Activated T-helper 1 cell treated with anti-CD3 and anti-CD28 coated beads, Interleukin-12 subunit alpha, Interleukin-12 subunit beta, Interleukin-2, Interleukin-4 antibody, amounts not matched to agents 30 ng/mL and 10 ng/mL and 1 ng/mL, durations not matched to agents 14 hours and 24 hours and 36 hours (primary cell): Measurements from ENCODE around the gene LRRFIP1. TPM values are rescaled to one million over a fixed set of nuclear protein-coding genes. Genes with fewer than 3 reads are reported as not detected.

ENCODE experiments used
- DNase-seq: peaks from one replicate; pipeline ENCODE4 v3.0.0; 2021; ENCODE audit warnings: low spot score
- H3K27ac Mint-ChIP-seq: one replicate; pipeline ENCODE4 v1.8.0; 2021; ENCODE audit warnings: mild to moderate bottlenecking, mixed read lengths
- H3K27me3 Mint-ChIP-seq: one replicate; pipeline ENCODE4 v1.8.0; 2022; ENCODE audit warnings: mild to moderate bottlenecking, moderate library complexity, mixed read lengths; ENCODE audit not compliant: insufficient read depth
- H3K36me3 Mint-ChIP-seq: one replicate; pipeline ENCODE4 v1.8.0; 2021; ENCODE audit warnings: low read depth, mixed read lengths
- H3K4me1 Mint-ChIP-seq: one replicate; pipeline ENCODE4 v1.8.0; 2021; ENCODE audit warnings: low read depth, mixed read lengths
- H3K4me3 Mint-ChIP-seq: one replicate; pipeline ENCODE4 v1.8.0; 2021; ENCODE audit warnings: mild to moderate bottlenecking, moderate library complexity, mixed read lengths
- H3K9me3 Mint-ChIP-seq: one replicate; pipeline ENCODE4 v1.8.0; 2021; ENCODE audit warnings: mixed read lengths
- intact Hi-C: fragments of 100-400 bp; cut with micrococcal nuclease; formaldehyde crosslinking; loops from one replicate; pipeline ENCODE4 v1.15.1; 2024
- total RNA-seq: library from RNA; stranded (reverse); gene quantifications from 2 replicates; pipeline ENCODE4 v1.2.3, GENCODE V29; 2022

LRRFIP1 gene
- total RNA-seq, 1 donor from 2014 or later, result 212 TPM

DNA sequence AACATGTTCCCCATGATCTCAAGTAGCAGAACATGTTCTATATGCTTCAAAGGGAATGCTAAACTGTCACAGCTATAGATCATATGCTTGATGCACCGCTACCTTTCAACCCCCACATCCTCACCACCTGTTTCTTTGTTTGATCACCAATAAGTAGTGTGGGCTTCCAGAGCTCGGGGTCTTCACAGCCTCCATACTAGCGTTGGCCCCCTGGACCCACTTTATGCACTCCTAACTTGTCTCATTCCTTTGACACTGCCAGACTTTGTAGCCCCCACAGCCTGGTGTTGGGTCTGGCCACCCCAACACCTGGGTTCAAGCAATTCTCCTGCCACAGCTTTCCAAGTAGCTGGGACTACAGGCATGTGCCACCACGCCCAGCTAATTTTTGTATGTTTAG, 159.5 kb downstream of the LRRFIP1 start:
- H3K27ac Mint-ChIP-seq, result no peak overlapping the region
- intact Hi-C loops, result no loop called here
- H3K4me1 Mint-ChIP-seq, result no peaks in the 10 kb centered on the region
- no peak overlapping the region for H3K4me3 Mint-ChIP-seq
- DNase-seq, result no peak
- H3K36me3 Mint-ChIP-seq, result peaks cover 47% of the 10 kb centered on the region
- H3K9me3 Mint-ChIP-seq, result peaks cover 9% of the 10 kb centered on the region
- H3K27me3 Mint-ChIP-seq, result no peaks in the 10 kb centered on the region

DNA sequence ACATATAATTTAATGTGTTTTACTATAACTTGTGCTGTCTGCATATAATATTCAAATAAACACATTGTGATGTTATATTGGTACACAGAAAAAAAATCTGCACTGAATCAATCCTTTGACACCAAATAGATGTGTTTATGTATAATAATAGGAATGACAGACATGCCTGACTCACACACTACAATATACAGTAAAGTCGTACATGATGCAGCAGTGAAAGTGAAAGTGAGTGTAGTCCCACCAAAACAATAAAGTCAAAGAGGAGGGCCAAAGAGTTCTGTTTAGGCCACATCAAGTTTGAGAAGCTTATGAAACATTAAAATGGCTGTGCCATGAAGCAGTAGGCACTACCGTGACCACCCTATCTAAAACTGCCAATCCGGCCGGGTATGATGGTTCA, 163.0 kb downstream of the LRRFIP1 start:
- Mint-ChIP-seq H3K27ac (no peak overlapping the region), H3K9me3 (peaks cover 9% of the 10 kb centered on the region), H3K36me3 (peaks cover 23% of the 10 kb centered on the region), H3K27me3 (no peaks in the 10 kb centered on the region), H3K4me3 (no peak overlapping the region), H3K4me1 (no peaks in the 10 kb centered on the region)
- no peak for DNase-seq
- intact Hi-C loops, result no loop called here

DNA sequence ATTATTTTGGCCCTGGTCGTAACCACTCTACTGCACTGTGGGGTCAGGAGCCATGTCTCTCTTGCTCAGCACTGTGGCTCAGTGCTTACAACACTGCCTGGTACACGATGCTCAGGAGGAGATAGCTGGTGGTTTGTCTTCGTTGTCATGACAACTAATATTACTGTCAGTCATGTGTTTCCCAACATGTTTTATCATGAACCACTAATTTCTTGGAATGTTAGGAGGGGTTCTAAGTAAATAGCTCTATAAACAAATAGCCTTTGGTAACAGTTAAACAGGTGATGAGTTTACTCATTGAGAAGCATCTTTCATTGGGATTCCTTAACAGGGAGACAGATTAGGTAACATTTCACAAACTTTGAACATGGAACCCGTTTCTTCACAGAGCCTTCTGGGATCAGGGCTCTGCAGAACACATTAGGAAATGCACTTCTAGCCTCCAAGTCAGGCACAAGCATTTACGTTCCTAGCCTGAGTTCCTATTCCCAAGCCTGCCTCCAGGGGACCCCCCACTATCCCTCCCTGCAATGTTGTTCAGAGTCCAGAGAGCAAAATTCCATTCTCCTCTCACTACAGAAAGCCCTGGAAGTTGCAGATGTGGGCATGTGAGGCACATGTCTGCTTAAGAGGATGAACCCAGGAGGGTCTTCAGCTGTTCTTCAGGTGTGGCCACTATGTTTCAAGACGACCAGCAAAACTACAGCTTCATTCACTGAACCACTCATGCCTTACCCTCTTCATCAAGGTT, 164.8 kb downstream of the LRRFIP1 start:
- no peaks in the 10 kb centered on the region for H3K27me3 Mint-ChIP-seq
- peaks cover 11% of the 10 kb centered on the region for H3K36me3 Mint-ChIP-seq
- no peaks in the 10 kb centered on the region for H3K4me1 Mint-ChIP-seq
- no peak for DNase-seq
- no peak overlapping the region for H3K27ac Mint-ChIP-seq
- intact Hi-C loops, result no loop called here
- H3K9me3 Mint-ChIP-seq, result peaks cover under 1% of the 10 kb centered on the region
- H3K4me3 Mint-ChIP-seq, result no peak overlapping the region

DNA sequence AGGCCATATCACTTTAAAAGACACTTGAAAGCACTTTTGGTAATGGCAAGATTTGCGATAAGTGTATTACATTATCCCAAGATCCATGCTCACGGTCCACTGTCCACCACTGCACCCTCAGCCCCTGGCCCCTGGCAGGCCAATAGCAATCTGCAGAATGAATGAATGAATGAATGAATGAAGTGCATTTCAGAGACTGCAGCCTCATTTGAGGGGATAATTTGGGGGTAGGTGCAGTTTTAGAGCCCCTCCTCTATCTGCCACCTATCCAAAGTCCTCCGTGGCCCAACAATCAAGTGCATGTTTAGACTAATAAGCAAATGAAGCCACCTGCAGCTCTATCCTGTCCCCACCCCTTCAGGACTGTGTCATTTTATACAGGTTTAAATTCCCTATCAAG, 169.9 kb downstream of the LRRFIP1 start:
- H3K4me1 Mint-ChIP-seq, result no peaks in the 10 kb centered on the region
- no peaks in the 10 kb centered on the region for H3K9me3 Mint-ChIP-seq
- no peaks in the 10 kb centered on the region for H3K27me3 Mint-ChIP-seq
- intact Hi-C loops, result no loop called here
- no peak for DNase-seq
- peaks cover 5% of the 10 kb centered on the region for H3K36me3 Mint-ChIP-seq
- no peak overlapping the region for H3K27ac Mint-ChIP-seq
- H3K4me3 Mint-ChIP-seq, result no peak overlapping the region

DNA sequence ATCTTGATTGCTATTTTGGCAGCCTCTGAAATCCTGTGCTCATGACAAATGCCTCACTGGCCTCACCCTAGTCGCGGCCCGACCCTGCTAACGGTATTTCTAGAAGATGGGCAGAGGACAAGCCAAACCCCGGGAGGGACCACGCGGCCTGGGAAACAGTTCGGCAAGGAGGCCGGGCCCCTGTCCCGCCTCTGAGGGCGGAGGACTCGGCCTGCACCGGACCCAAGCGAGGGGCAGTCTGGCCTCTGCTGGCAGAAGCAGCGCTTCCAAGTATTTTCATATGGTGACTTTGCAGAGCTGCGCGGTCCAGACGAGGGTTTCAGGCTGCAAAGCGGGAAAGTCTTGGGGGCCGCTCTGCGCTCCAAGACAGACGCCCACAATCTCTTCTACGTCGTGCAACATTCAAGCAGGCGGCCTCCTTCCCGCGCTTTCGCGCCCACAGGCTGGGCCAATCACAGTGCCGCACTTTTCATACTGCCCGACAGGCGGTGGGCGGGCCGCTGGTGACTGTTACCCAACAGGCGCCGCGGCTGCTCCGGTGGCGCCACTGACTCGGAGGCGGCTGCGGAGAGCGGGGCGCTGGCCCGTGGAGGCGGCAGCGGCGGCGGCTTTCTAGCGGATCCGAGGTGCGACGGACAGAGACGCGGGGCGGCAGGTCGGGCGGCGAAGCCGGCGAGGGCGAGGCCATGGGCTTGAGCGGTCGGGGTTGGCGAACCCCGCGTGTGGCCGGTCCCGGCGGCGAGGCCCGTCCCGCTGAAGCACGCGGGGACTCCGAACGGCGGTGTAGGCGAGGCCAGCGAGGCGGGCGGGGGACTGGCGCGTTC, 171.1 kb downstream of the LRRFIP1 start, which contains the start of gene RBM44:
Gene RBM44, plus strand, starts transcription at position 544 of the 824 bp plus-strand sequence. CDS start 14,831 bp downstream, outside the sequence.
- no peak within 1 kb of the TSS for H3K4me3 Mint-ChIP-seq
- H3K27me3 Mint-ChIP-seq, result no peaks in the 10 kb centered on the region
- no peaks in the 10 kb centered on the region for H3K9me3 Mint-ChIP-seq
- intact Hi-C loops, result no loop called here
- H3K36me3 Mint-ChIP-seq, result peaks cover 5% of the 10 kb centered on the region
- no peak for DNase-seq
- H3K27ac Mint-ChIP-seq, result no peak within 1 kb of the TSS
- H3K4me1 Mint-ChIP-seq, result no peaks in the 10 kb centered on the region

DNA sequence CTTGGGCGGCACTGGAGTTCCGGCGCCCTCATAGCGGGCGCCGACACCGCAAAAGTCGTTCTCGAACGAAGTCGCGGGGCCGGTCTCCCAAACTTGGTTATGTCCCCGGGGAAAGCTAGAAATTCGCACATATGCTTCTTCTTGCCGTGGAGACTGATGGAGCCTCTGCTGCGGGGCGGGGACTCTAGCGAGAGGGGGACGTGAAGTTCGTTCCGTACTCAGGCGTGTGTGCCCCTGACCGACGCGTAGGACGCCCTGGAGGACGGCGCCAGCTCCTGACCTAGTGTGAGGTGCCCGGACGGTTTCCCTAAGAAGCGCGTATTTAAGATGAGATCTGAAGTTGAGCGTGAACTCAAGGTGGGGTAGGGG, 171.7 kb downstream of the LRRFIP1 start:
- no peaks in the 10 kb centered on the region for H3K9me3 Mint-ChIP-seq
- H3K4me1 Mint-ChIP-seq, result no peaks in the 10 kb centered on the region
- no peak overlapping the region for H3K4me3 Mint-ChIP-seq
- DNase-seq, result no peak
- H3K27ac Mint-ChIP-seq, result no peak overlapping the region
- H3K36me3 Mint-ChIP-seq, result peaks cover 5% of the 10 kb centered on the region
- H3K27me3 Mint-ChIP-seq, result no peaks in the 10 kb centered on the region
- intact Hi-C loops, result no loop called here

DNA sequence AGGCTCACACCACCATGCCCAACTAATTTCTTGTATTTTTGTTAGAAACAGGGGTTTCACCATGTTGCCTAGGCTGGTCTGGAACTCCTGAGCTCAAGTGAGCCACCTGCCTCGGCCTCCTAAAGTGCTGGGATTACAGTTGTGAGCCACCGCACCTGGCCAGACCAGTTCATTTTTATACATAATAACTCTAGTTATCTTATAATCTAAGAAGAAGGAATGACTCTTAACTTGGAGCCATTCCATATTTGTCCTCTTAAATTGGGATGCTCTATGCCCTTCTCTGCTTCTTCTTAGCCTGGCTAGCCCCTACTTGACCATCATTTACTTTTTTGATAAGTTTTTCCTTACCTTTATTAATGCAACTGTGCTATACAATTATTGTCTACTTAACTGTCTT, 174.1 kb downstream of the LRRFIP1 start:
- Mint-ChIP-seq H3K27me3 (peaks cover 5% of the 10 kb centered on the region), H3K4me3 (no peak overlapping the region), H3K36me3 (peaks cover 5% of the 10 kb centered on the region), H3K9me3 (no peaks in the 10 kb centered on the region), H3K27ac (no peak overlapping the region), H3K4me1 (no peaks in the 10 kb centered on the region)
- intact Hi-C loops, result no loop called here
- DNase-seq, result no peak

DNA sequence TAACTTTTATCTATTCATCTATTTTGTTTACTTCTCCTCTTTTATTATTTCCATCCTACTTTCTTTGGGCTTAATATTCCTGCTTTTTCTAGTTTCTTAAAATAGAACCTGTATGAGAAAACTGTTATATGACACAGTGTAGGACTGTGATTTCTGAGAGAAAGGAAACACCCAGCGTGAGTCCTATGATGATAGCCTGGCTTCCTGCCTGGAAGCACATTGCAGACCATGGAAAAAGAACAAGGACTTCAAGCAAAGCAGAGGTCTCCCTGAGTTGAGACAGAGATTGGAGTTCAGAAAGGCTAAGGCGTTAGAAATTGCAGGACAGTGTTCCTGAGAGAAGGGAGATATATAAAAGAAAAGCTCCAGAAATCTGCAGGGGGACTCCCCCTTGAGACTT, 178.9 kb downstream of the LRRFIP1 start:
- Mint-ChIP-seq H3K27me3 (peaks cover 20% of the 10 kb centered on the region), H3K4me1 (no peaks in the 10 kb centered on the region), H3K36me3 (no peaks in the 10 kb centered on the region), H3K9me3 (no peaks in the 10 kb centered on the region), H3K4me3 (no peak overlapping the region), H3K27ac (no peak overlapping the region)
- intact Hi-C loops, result no loop called here
- no peak for DNase-seq

DNA sequence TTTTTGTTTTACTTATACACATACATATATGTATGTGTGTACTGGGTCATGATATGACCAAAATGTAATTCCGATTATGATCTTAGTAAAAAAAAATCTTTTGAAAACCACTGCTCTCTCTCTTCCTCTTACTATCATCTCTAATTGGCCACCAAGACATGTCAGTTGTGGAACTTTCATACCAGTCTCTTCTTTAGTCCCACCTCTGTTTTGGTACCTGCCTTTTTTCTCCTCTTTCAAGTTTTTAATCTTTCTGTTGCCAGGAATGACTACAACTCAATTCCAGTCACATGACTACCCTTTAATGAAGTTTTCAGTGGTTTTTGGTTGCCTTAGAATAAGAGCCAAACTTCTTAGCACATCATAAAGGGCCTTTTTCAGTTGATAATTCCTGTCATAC, 188.2 kb downstream of the LRRFIP1 start:
- peaks cover 3% of the 10 kb centered on the region for H3K27me3 Mint-ChIP-seq
- no peak for DNase-seq
- H3K27ac Mint-ChIP-seq, result no peak overlapping the region
- no peaks in the 10 kb centered on the region for H3K4me1 Mint-ChIP-seq
- no peaks in the 10 kb centered on the region for H3K36me3 Mint-ChIP-seq
- H3K4me3 Mint-ChIP-seq, result no peak overlapping the region
- no peaks in the 10 kb centered on the region for H3K9me3 Mint-ChIP-seq
- intact Hi-C loops, result no loop called here

DNA sequence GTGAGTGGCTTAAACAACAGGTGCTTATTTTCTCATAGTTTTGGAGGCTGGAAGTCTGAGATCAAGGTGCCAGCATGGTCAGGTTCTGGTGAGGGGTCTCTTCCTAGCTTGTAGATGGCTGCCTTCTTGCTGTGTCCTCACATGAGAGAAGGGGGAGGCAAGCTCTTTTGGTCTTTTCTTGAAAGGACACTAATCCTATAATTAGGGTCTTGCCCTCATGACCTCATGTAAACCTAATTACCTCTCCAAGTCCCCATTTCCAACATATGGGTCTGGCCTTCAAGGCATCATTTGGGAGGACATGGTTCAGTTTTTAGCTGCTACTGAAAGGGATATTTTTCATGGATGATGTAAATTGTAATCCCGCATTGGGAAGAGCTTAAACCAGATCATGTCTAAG, 189.1 kb downstream of the LRRFIP1 start:
- Mint-ChIP-seq H3K4me1 (no peaks in the 10 kb centered on the region), H3K36me3 (no peaks in the 10 kb centered on the region), H3K9me3 (no peaks in the 10 kb centered on the region), H3K4me3 (no peak overlapping the region), H3K27me3 (no peaks in the 10 kb centered on the region), H3K27ac (no peak overlapping the region)
- intact Hi-C loops, result no loop called here
- no peak for DNase-seq

DNA sequence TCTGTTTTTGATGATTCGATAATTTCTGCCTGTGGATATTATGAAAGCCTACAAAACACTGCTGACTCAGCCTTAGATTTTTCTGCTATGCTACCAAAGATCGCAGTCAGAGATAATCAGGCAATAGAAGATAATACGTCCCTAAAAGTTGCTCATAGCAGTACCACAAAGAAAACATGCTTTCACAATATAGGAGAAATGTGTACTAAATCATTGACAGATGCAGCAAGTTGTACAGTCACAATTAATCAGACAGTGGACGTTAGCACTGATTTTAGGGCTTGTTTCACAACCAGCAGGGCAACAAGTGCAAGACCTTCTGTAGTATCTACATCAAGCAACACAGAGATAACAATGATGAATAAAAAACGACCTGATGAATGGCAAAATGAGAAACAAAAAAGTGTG, 190.7 kb downstream of the LRRFIP1 start:
- Mint-ChIP-seq H3K27ac (no peak overlapping the region), H3K9me3 (no peaks in the 10 kb centered on the region), H3K27me3 (no peaks in the 10 kb centered on the region), H3K36me3 (no peaks in the 10 kb centered on the region), H3K4me3 (no peak overlapping the region), H3K4me1 (no peaks in the 10 kb centered on the region)
- no peak for DNase-seq
- intact Hi-C loops, result no loop called here

DNA sequence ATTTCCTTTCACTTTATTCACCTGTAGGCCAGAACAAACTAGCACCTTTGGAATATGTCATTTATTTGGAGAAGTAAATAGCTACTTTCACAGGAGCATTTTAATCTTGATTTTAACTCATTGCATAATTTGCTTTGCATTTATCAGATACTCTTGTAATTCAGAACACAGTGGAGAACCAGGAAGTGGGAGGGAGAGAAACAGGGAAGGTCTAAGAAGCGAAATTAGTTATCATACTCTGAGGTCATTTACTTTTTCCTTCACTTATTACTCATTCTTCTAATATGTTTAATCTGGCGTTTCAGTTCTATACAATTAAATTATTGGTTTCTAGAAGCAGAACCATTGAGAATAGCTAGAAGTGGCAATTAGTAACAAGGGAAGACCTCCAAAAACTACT, 191.8 kb downstream of the LRRFIP1 start:
- no peak overlapping the region for H3K4me3 Mint-ChIP-seq
- intact Hi-C loops, result no loop called here
- no peak overlapping the region for H3K27ac Mint-ChIP-seq
- no peaks in the 10 kb centered on the region for H3K4me1 Mint-ChIP-seq
- peaks cover 5% of the 10 kb centered on the region for H3K27me3 Mint-ChIP-seq
- H3K36me3 Mint-ChIP-seq, result no peaks in the 10 kb centered on the region
- DNase-seq, result no peak
- no peaks in the 10 kb centered on the region for H3K9me3 Mint-ChIP-seq

DNA sequence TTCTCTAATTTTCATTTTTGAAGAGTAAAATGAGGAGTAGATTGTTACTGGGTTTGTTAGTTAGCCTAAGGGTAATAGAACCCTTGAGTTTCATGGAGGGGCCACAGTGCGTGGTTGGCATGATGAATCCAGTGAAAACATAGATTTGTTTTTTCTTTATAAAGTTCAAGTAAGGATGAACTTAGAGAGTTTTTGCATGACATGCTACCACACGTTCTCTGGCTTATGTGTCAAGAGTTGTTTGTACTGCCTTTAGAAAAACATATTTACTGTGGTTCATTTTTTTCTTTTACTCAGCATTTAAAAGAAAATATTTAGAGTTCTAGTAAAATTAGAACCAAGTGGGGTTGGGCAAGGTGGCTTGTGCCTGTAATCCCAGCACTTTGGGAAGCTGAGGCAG, 193.0 kb downstream of the LRRFIP1 start:
- Mint-ChIP-seq H3K9me3 (no peaks in the 10 kb centered on the region), H3K4me3 (no peak overlapping the region), H3K27ac (no peak overlapping the region), H3K36me3 (no peaks in the 10 kb centered on the region), H3K4me1 (no peaks in the 10 kb centered on the region), H3K27me3 (peaks cover 8% of the 10 kb centered on the region)
- intact Hi-C loops, result no loop called here
- DNase-seq, result no peak
